HG03439 (cell line): ENCODE results near the gene FSTL3.
"Not testable (repeated sequence)": the region's sequence is repeated elsewhere in the genome, so short reads cannot be mapped to it uniquely, and the experiment has no call there.

Experiments used
- ATAC-seq: cut with Tn5 transposase; IDR thresholded peaks from one replicate; pipeline ENCODE4 v1.9.1; 2021; ENCODE audit warnings: mild to moderate bottlenecking, moderate library complexity; ENCODE audit not compliant: unreplicated experiment

The FSTL3 gene

DNA sequence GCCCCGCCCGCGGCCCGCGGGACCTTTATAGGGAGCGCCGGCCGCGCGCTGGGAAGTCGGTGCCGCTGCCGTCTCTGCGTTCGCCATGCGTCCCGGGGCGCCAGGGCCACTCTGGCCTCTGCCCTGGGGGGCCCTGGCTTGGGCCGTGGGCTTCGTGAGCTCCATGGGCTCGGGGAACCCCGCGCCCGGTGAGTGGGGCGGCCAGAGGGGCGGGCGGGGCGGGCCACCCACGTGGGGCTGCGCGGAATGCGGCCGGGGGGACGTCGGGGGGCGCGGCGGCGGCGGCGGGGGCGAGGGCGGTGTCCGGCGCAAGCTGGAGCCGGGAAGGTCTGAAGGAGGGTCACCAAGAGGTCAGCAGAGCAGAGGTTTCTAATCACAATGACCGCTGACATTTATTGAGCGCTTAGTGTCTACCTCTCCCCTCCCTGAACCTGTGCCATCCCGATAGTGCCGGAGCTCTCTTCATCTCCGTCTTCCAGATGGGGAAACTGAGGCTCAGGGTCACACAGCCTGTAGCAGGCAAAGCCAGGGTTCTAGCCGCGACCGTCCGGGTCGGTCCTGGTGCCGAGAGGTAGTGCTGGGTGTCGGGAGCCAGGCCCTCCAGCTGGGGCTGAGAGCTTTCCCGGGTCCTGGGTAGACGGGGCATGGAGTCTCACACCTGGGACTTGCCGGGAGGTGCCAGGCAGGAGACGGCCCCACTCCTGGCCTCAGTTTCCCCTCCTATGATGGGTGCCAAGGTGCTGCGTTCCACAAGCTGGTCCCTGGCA is at the start of gene FSTL3:
TSS of gene FSTL3 (plus strand) at position 54 of the 767 bp plus-strand sequence. CDS start at position 86, 32 bp downstream.
- no peak for ATAC-seq

- not testable (repeated sequence) for ATAC-seq
These were observed 49.6 kb upstream of the FSTL3 start for GRCh38 chr19:626566-626965.

DNA sequence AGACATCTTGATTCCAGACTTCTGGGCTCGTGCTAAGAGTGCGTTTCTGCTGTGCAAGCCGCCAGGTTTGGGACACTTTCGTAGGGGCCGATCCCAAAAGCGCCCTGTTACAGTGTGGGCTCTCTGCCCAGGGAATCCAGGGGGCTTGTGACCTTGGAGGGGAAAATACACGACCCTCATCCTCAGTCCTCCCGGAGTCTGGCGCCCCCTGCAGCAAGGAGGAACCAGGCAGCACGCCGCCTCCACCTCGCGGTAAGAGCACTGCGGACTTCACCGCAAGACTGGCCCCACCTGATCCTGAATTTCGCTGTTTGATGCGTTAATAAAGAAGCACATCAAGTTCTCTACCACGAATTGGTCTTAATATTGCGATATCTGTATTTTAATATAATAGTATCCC is 48.0 kb upstream of the FSTL3 start:
- no peak for ATAC-seq

GRCh38 chr19:629515-629914 is 46.7 kb upstream of the FSTL3 start:
- ATAC-seq: not testable (repeated sequence)

GRCh38 chr19:629961-630714 is 46.1 kb upstream of the FSTL3 start:
- no peak for ATAC-seq

GRCh38 chr19:632579-633067 is 43.6 kb upstream of the FSTL3 start:
- ATAC-seq: peak; percentile 27

GRCh38 chr19:633068-633785 is 43.0 kb upstream of the FSTL3 start, which contains the start of gene POLRMT:
POLRMT (minus strand) TSS chr19:633537; CDS start chr19:633512, 25 bp downstream.
- peak; percentile 74 for ATAC-seq

DNA sequence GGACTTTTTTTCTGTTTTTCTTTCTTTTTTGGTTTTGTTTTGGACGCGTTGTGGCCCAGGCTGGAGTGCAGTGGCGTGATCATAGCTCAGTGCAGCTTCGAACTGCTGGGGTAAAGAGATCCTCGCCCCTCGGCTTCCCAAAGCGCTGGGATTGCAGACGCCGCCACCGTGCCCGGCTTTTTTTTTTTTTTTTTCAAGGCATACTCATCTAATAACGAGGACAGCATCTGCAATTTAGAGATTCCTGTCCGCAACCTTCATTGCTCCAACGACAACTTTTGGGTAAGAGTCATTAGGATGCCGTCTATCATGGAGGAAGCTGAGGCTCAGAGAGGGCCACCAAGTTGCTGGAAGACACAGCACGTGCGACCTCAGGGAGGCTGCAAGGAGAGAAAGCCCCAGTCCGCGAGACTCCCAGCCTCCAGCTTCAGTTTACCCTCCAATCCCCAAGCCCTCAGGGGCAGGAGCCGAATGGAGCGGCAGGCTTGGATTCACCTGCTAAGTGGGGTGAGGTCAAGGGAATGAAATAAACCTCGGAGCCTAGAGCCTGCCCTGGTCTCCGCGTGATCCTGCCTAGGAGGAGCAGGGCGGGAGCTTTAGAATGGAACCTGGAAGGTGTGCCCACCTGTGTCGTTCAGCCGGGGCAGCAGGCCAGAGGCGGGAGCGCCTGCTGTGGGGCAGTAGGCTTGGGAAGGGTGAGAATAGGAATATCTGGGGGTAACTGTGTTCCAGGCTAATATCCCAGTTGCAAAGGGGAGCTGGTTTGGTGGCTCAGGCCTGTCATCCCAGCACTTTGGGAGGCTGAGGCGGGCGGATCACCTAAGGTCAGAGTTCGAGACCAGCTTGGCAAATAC is 42.2 kb upstream of the FSTL3 start:
- ATAC-seq: no peak

DNA sequence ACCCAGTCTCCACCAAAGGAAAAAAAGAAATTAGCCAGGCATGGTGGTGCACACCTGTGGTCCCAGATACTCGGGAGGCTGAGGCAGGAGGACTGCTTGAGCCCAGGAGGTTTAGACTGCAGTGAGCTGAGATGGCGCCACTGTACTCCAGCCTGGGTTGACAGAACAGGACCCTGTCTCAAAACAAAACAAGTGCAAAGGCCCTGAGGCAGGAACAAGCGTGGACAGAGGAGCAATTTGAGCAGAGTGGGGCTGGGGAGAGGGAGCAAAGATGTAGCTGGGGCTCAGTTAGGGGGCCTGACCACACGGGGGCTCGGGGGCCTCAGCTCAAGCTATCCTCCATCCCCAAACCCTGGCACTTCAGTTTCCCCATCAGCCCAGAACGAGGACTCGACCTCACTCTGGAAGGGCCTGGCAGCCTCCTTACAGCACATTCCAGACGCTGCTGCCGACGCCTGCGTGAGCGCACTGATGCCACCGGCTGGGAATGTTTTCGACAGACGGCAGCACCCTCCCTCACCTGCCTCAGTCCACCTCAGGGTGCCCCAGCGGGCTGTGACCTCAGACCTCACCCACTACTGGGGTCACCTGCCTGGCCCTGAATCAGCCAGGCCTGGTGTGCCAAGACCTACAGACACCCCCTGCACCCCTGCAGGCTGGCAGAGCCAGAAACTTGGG is 41.1 kb upstream of the FSTL3 start:
- ATAC-seq: no peak

GRCh38 chr19:638906-639252 is 37.3 kb upstream of the FSTL3 start:
- no peak for ATAC-seq

DNA sequence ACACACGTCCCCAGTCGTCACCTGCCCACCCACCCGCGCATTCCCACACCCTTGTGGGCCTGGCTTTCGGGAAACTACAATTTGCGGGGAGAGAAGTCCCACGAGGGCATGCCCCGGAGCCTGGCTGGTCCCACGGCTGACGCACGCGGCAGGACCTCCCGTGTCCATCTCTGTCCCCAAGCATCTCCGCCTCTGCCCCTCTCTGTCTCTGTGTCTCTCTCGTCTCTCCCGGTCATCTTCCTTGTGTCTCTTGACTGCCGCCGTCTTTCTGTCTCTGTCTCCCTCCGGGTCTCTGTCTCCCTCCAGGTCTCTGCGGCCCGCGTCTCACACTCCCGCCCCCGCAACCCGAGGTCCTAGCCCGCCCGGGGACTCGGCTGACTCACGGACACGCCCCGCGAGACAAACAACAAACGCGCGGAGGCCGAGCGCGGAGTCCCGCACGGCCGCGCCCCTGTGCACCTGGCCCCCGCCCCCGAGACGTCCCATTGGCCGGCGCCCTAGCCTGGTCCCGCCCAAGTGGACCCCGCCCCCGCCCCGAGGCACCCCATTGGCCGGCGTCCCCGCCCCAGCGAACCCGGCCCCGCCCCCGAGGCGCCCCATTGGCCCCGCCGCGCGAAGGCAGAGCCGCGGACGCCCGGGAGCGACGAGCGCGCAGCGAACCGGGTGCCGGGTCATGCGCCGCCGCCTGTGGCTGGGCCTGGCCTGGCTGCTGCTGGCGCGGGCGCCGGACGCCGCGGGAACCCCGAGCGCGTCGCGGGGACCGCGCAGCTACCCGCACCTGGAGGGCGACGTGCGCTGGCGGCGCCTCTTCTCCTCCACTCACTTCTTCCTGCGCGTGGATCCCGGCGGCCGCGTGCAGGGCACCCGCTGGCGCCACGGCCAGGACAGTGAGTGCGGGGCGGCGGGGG is 36.7 kb upstream of the FSTL3 start, which contains the start of gene FGF22:
TSS of gene FGF22 (plus strand) at position 627 of the 908 bp plus-strand sequence. CDS start at position 674, 47 bp downstream.
- peak; percentile 40 for ATAC-seq

DNA sequence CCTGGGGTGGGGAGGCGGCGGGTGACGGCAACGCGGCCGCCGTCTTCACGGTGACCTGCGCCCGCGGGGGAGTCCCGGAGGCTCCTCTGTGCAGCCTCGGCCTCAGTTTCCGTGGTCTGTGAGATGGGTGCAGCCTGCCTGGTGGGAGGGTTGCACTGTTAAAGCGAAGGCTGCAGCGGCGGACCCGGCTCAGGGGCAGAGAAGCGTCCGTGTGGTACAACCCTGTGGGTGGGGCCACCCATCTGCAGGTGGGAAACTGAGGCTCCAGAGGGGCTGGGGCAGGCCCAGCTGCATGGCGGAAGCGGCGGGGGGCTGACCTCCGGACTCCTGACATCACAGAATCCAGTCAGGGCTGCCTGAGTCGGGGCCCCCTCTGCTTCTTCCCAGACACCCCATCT is 36.0 kb upstream of the FSTL3 start:
- no peak for ATAC-seq

- no peak for ATAC-seq
These were observed 35.5 kb upstream of the FSTL3 start for GRCh38 chr19:640606-641189.

- no peak for ATAC-seq
These were observed 34.5 kb upstream of the FSTL3 start for GRCh38 chr19:641702-642101.

DNA sequence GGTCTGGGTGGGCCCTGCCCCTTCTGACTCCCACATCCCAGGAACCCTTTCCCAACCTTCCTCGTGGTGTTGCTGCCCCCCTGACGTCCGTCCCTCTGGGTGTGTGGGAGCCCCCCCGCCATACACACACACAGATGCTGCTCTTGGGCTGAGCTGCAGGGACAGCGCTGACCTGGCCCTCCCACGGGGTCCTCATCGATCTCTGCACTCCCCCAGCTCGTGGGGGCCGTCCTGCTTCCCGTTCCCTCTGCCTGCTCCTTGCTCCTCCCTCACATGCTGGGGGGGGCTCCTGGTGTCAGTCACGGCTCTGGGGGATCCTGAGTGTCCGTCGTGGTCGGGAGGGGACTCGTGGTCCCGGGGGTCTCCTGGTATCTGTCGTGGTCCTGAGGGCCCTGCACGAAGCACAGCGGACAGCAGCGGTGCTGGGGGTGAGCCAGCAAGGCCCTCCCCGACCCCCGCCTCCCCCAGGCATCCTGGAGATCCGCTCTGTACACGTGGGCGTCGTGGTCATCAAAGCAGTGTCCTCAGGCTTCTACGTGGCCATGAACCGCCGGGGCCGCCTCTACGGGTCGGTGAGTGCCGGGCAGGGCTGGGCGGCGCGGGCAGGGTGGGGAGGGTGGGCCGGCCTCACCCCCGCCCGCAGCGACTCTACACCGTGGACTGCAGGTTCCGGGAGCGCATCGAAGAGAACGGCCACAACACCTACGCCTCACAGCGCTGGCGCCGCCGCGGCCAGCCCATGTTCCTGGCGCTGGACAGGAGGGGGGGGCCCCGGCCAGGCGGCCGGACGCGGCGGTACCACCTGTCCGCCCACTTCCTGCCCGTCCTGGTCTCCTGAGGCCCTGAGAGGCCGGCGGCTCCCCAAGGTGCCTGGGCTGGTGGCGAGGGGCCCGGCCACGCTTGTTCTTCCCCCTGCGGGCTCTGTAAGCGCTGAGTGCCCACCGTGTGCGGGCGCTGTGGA is 33.1 kb upstream of the FSTL3 start:
- ATAC-seq: no peak

DNA sequence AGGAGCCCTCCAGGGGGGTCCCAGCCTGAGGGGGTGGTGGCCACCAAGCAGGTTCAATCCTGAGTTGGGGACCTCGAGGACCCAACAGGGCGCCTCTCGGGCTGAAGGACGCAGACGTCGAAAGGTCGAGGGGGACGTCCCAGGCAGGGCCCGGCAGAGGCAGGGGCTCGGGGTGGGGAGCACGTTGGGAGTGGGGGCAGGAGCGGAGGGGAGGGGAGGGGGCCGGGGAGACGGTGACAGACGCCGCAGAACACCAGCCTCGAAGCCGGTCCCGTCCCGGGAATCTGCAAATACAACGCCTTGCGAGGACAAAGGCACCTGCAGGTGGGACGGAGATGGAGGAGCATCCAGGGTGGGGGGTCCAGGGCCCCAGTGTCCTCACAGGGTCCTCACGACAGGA is 32.5 kb upstream of the FSTL3 start:
- no peak for ATAC-seq

DNA sequence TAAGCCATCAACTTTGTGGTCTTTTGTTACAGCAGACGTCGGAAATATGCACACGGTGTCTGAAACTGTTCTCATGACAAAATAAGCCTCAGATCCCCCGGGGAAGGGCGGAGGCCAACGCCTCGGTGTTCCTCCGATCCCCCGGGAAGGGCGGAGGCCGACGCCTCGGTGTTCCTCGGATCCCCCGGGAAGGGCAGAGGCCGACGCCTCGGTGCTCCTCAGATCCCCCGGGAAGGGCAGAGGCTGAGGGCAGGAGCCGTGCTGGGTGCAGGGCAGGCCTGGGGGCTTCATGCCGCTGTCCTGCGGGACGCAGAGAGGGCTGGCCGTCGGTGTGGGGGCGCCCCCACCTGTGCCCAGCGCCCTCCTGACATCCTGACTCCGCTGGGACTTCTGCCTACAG is 31.8 kb upstream of the FSTL3 start:
- ATAC-seq: no peak
